SK-N-DZ (cell line): Measurements from ENCODE around the gene HES2.
"Not testable (repeated sequence)": the region's sequence is repeated elsewhere in the genome, so short reads cannot be mapped to it uniquely, and the experiment has no call there.

Experiments used
- DNase-seq: peaks from one replicate; pipeline ENCODE4 v3.0.0-alpha.2; 2015; ENCODE audit warnings: low spot score

HES2 gene

GRCh38 chr1:6454856-6455751 is 35.4 kb upstream of the HES2 start:
- DNase-seq: no peak

GRCh38 chr1:6453895-6454855 is 34.5 kb upstream of the HES2 start:
- DNase-seq: peak; percentile 27

- no peak for DNase-seq
These were observed 31.2 kb upstream of the HES2 start for GRCh38 chr1:6450943-6451373.

- not testable (repeated sequence) for DNase-seq
These were observed 30.8 kb upstream of the HES2 start for GRCh38 chr1:6450486-6450885.

GRCh38 chr1:6450005-6450450 is 30.3 kb upstream of the HES2 start:
- DNase-seq: no peak

GRCh38 chr1:6448749-6449631 is 29.3 kb upstream of the HES2 start:
- no peak for DNase-seq

- no peak for DNase-seq
These were observed 28.4 kb upstream of the HES2 start for GRCh38 chr1:6447818-6448748.

- DNase-seq: no peak
These were observed 27.5 kb upstream of the HES2 start for GRCh38 chr1:6447016-6447817.

GRCh38 chr1:6446665-6447015 is 26.9 kb upstream of the HES2 start:
- no peak for DNase-seq

GRCh38 chr1:6445929-6446328 is 26.2 kb upstream of the HES2 start:
- DNase-seq: not testable (repeated sequence)

- peak; percentile 48 for DNase-seq
These were observed 25.5 kb upstream of the HES2 start for GRCh38 chr1:6445062-6445763.

- no peak for DNase-seq
These were observed 24.7 kb upstream of the HES2 start for GRCh38 chr1:6444377-6444776.

- DNase-seq: no peak
These were observed 23.8 kb upstream of the HES2 start for GRCh38 chr1:6443339-6444115.

- DNase-seq: no peak
These were observed 21.9 kb upstream of the HES2 start for GRCh38 chr1:6441586-6441985.

GRCh38 chr1:6440198-6441126 is 20.7 kb upstream of the HES2 start:
- DNase-seq: no peak

GRCh38 chr1:6438047-6438525 is 18.4 kb upstream of the HES2 start:
- DNase-seq: peak; percentile 63
